CD4-positive, alpha-beta memory T cell (primary cell): Measurements from ENCODE around the gene MFSD11. TPM values are rescaled to one million over a fixed set of nuclear protein-coding genes. Genes with fewer than 3 reads are reported as not detected.
A peak's percentile ranks its signal among the peaks of the same experiment; 100 is the strongest.

Source experiments
- CTCF ChIA-PET: fragments of 350-600 bp; sonication (Branson Sonifier 250); formaldehyde crosslinking; loops from one replicate; lab custom pipeline; 2021; ENCODE audit warnings: inconsistent platforms; ENCODE audit not compliant: partially characterized antibody; lab: Charles Lee
- POLR2A ChIA-PET: fragments of 350-600 bp; sonication (Branson Sonifier 250); formaldehyde crosslinking; loops from one replicate; lab custom pipeline; 2021; ENCODE audit not compliant: partially characterized antibody; lab: Charles Lee
- DNase-seq, 5 donors: peaks; one replicate each; pipeline versions ENCODE4 v3.0.0 to v3.0.0-alpha.2; 2020 to 2022; ENCODE audit warnings: mixed read lengths in 1 of 5
- H3K27ac ChIP-seq: one replicate; pipeline ENCODE4 v1.7.0; 2013; ENCODE audit warnings: low read depth, low read length
- H3K27me3 ChIP-seq: 2 replicates; pipeline ENCODE4 v1.7.0; 2013; ENCODE audit warnings: mild to moderate bottlenecking, low read length, moderate library complexity; ENCODE audit not compliant: insufficient read depth
- H3K36me3 ChIP-seq: 2 replicates; pipeline ENCODE4 v1.7.0; 2013; ENCODE audit warnings: mild to moderate bottlenecking, low read length, moderate library complexity; ENCODE audit not compliant: insufficient read depth
- H3K4me1 ChIP-seq: 2 replicates; pipeline ENCODE4 v1.7.0; 2013; ENCODE audit warnings: mild to moderate bottlenecking, low read length, moderate library complexity; ENCODE audit not compliant: insufficient read depth
- H3K4me3 ChIP-seq, 2 donors: one replicate each; pipeline ENCODE4 v1.7.0; 2013; ENCODE audit warnings: low read length in 2 of 2, mild to moderate bottlenecking in 1 of 2
- H3K9me3 ChIP-seq, 2 donors: one replicate each; pipeline ENCODE4 v1.7.0; 2013; ENCODE audit warnings: low read length in 2 of 2, control low read depth in 1 of 2; ENCODE audit not compliant: control insufficient read depth in 1 of 2
- H3K27ac Mint-ChIP-seq, 7 donors: one replicate each; pipeline ENCODE4 v1.8.0; 2020 to 2021; ENCODE audit warnings: mixed read lengths in 7 of 7, mild to moderate bottlenecking in 6 of 7, inconsistent platforms in 3 of 7, moderate library complexity in 3 of 7
- H3K27me3 Mint-ChIP-seq, 2 donors: one replicate each; pipeline ENCODE4 v1.8.0; 2020 to 2021; ENCODE audit warnings: mixed read lengths in 2 of 2
- H3K36me3 Mint-ChIP-seq, 2 donors: one replicate each; pipeline ENCODE4 v1.8.0; 2020 to 2021; ENCODE audit warnings: mixed read lengths in 2 of 2, inconsistent platforms in 1 of 2, mild to moderate bottlenecking in 1 of 2
- H3K4me1 Mint-ChIP-seq, 4 donors: one replicate each; pipeline ENCODE4 v1.8.0; 2020 to 2021; ENCODE audit warnings: mixed read lengths in 4 of 4, mild to moderate bottlenecking in 1 of 4
- H3K4me3 Mint-ChIP-seq, 8 donors: one replicate each; pipeline ENCODE4 v1.8.0; 2020 to 2021; ENCODE audit warnings: mixed read lengths in 8 of 8, mild to moderate bottlenecking in 7 of 8, moderate library complexity in 6 of 8, inconsistent platforms in 3 of 8
- H3K9me3 Mint-ChIP-seq, 8 donors: one replicate each; pipeline ENCODE4 v1.8.0; 2020 to 2021; ENCODE audit warnings: mixed read lengths in 8 of 8, mild to moderate bottlenecking in 5 of 8, inconsistent platforms in 3 of 8, moderate library complexity in 1 of 8
- intact Hi-C: fragments of 100-400 bp; cut with micrococcal nuclease; formaldehyde crosslinking; loops from one replicate; pipeline ENCODE4 v1.15.1; 2023
- polyA plus RNA-seq, 2 donors: library from polyadenylated mRNA; unstranded; fragments of 300-500 nt; fragmentation: Illumina TruSeq; gene quantifications; one replicate each; pipeline ENCODE4 v1.2.3, GENCODE V29; 2021
- total RNA-seq, 2 experiments: library from RNA; stranded (reverse); gene quantifications; one replicate each; pipeline ENCODE4 v1.2.3, GENCODE V29; 2021

Gene MFSD11
- total and polyA plus RNA-seq, 4 experiments from 2014 or later, result 23.1 to 37.8 (median 33.7) TPM

DNA sequence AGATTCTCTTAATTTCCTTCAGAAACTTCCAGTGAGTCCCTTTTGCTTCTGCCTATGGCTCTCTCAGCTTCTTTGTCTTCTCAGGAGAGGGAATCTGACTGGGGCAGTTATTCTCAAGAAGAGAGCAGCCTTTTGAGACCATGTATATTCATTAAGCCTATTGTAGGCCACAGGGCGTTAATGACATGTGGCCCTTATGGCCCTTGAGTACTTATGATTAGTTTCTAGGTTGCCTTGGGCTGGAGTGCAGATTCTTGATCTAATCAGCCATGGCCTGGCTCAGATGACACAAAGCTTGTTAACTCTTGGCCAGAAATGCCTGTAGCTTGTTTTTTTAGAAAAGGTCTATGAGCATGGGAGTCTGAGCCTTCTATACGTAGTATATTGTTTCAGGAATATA is 17.4 kb downstream of the MFSD11 start:
- POLR2A ChIA-PET, result interaction anchor here (0.6 to 1.2 kb wide), 5 partner anchors 17 to 41 kb away, joined by 3 to 8 read pairs (median 3); partner anchors contain the start of genes MFSD11 and SRSF2
- Histone ChIP-seq H3K4me3 (no peak overlapping the region), H3K9me3 (no peaks in the 10 kb centered on the region), H3K27me3 (no peaks in the 10 kb centered on the region), H3K27ac (no peak overlapping the region), H3K4me1 (peaks cover 36% of the 10 kb centered on the region), H3K36me3 (peaks cover 7% of the 10 kb centered on the region)
- H3K4me1 Mint-ChIP-seq, result peaks cover 20 to 33% (median 26%) of the 10 kb centered on the region in 4 donors
- H3K27ac Mint-ChIP-seq, result peak overlapping the region in 4 of 7 donors; percentile 25 to 97 (median 44)
- CTCF ChIA-PET, result no interaction called here
- DNase-seq, result no peak
- intact Hi-C loops, result no loop called here
- H3K4me3 Mint-ChIP-seq, result no peak overlapping the region
- H3K27me3 Mint-ChIP-seq, result no peaks in the 10 kb centered on the region
- H3K36me3 Mint-ChIP-seq, result peaks cover 12 to 23% of the 10 kb centered on the region in 2 donors
- H3K9me3 Mint-ChIP-seq, result no peaks in the 10 kb centered on the region

- Mint-ChIP-seq H3K4me3 (no peak overlapping the region), H3K27ac (peak overlapping the region in 4 of 7 donors; percentile 54 to 92 (median 62)), H3K36me3 (peaks cover 12 to 23% of the 10 kb centered on the region in 2 donors), H3K27me3 (no peaks in the 10 kb centered on the region), H3K9me3 (no peaks in the 10 kb centered on the region), H3K4me1 (peaks cover 17 to 25% (median 20%) of the 10 kb centered on the region in 4 donors)
- H3K27ac ChIP-seq, result no peak overlapping the region
- H3K4me3 ChIP-seq, result no peak overlapping the region
- ChIA-PET POLR2A (interaction anchor here (0.9 to 1.2 kb wide), 2 partner anchors 20 to 22 kb away, joined by 3 to 7 read pairs; partner anchors contain the start of genes MFSD11 and SRSF2), CTCF (interaction anchor here (0.7 to 1.5 kb wide), 2 partner anchors 13 to 30 kb away, joined by 3 read pairs; no protein-coding TSS in a partner anchor)
- intact Hi-C loops, result no loop called here
- H3K9me3 ChIP-seq, result no peaks in the 10 kb centered on the region
- no peak for DNase-seq
- peaks cover 7% of the 10 kb centered on the region for H3K36me3 ChIP-seq
- H3K4me1 ChIP-seq, result peaks cover 24% of the 10 kb centered on the region
- no peaks in the 10 kb centered on the region for H3K27me3 ChIP-seq
Observed at GRCh38 chr17:76757256-76757655, 19.3 kb downstream of the MFSD11 start.

- CTCF ChIA-PET, result no interaction called here
- Mint-ChIP-seq H3K4me1 (peaks cover 6 to 12% (median 8%) of the 10 kb centered on the region in 4 donors), H3K4me3 (no peak overlapping the region), H3K36me3 (peaks cover 12 to 15% of the 10 kb centered on the region in 2 donors), H3K9me3 (no peaks in the 10 kb centered on the region), H3K27me3 (no peaks in the 10 kb centered on the region), H3K27ac (no peak overlapping the region)
- Histone ChIP-seq H3K4me1 (peaks cover 14% of the 10 kb centered on the region), H3K4me3 (no peak overlapping the region), H3K9me3 (no peaks in the 10 kb centered on the region), H3K27ac (no peak overlapping the region), H3K27me3 (no peaks in the 10 kb centered on the region), H3K36me3 (peaks cover 7% of the 10 kb centered on the region)
- POLR2A ChIA-PET, result interaction anchor here (1.2 to 1.4 kb wide), 2 partner anchors 21 to 31 kb away, joined by 3 to 5 read pairs; partner anchors contain the start of genes MFSD11 and SRSF2
- intact Hi-C loops, result no loop called here
- DNase-seq, result no peak
Observed at GRCh38 chr17:76758570-76758969, 20.7 kb downstream of the MFSD11 start.

- POLR2A ChIA-PET, result interaction anchor here (0.7 to 6.4 kb wide), 12 partner anchors 8 to 1185 kb away, joined by 3 to 93 read pairs (median 4); partner anchors contain the start of genes JMJD6, METTL23, MFSD11 and SRSF2
- no peaks in the 10 kb centered on the region for H3K27me3 Mint-ChIP-seq
- peak; percentile 70 to 90 (median 73) for DNase-seq
- Histone ChIP-seq H3K4me1 (peaks cover 16% of the 10 kb centered on the region), H3K27me3 (no peaks in the 10 kb centered on the region), H3K27ac (peak overlapping the region; percentile 78), H3K36me3 (peaks cover 17% of the 10 kb centered on the region), H3K9me3 (no peaks in the 10 kb centered on the region), H3K4me3 (peak overlapping the region; percentile 25 to 31)
- H3K4me1 Mint-ChIP-seq, result peaks cover 19 to 27% (median 24%) of the 10 kb centered on the region in 4 donors
- CTCF ChIA-PET, result interaction anchor here (0.8 to 1.7 kb wide), 6 partner anchors 20 to 250 kb away, joined by 3 to 5 read pairs (median 4); partner anchors contain the start of genes JMJD6 and METTL23
- intact Hi-C loops, result loop anchor here (1.0 kb wide), 3 partner anchors 20 to 47 kb away; partner anchors contain the start of genes JMJD6, METTL23 and SRSF2
- peaks cover 0 to 2% (median 0%) of the 10 kb centered on the region in 8 donors for H3K9me3 Mint-ChIP-seq
- peak overlapping the region; percentile 82 to 92 (median 85) for H3K4me3 Mint-ChIP-seq
- peak overlapping the region; percentile 96 to 99 (median 98) for H3K27ac Mint-ChIP-seq
- H3K36me3 Mint-ChIP-seq, result peaks cover 44 to 47% of the 10 kb centered on the region in 2 donors
Observed at GRCh38 chr17:76772842-76773525, 35.1 kb downstream of the MFSD11 start.

- Histone ChIP-seq H3K36me3 (peaks cover 25% of the 10 kb centered on the region), H3K27me3 (no peaks in the 10 kb centered on the region), H3K9me3 (no peaks in the 10 kb centered on the region), H3K27ac (no peak overlapping the region), H3K4me1 (peaks cover 16% of the 10 kb centered on the region), H3K4me3 (no peak overlapping the region)
- Mint-ChIP-seq H3K27me3 (no peaks in the 10 kb centered on the region), H3K9me3 (peaks cover 0 to 2% (median 0%) of the 10 kb centered on the region in 8 donors), H3K36me3 (peaks cover 45% of the 10 kb centered on the region in 2 donors), H3K27ac (peak overlapping the region in 4 of 7 donors; percentile 64 to 94 (median 74)), H3K4me3 (peak overlapping the region in 1 of 8 donors; percentile 35), H3K4me1 (peaks cover 19 to 27% (median 24%) of the 10 kb centered on the region in 4 donors)
- POLR2A ChIA-PET, result interaction anchor here (6.4 kb wide), 1 partner anchor 40 kb away, joined by 93 read pairs; the partner anchor contains the start of genes MFSD11 and SRSF2
- intact Hi-C loops, result no loop called here
- no peak for DNase-seq
- CTCF ChIA-PET, result interaction anchor here (0.6 to 0.9 kb wide), 2 partner anchors 43 to 1417 kb away, joined by 3 read pairs; no protein-coding TSS in a partner anchor
Observed at GRCh38 chr17:76775021-76775600, 37.2 kb downstream of the MFSD11 start.

GRCh38 chr17:76781056-76781982 is 43.4 kb downstream of the MFSD11 start:
- Histone ChIP-seq H3K9me3 (no peaks in the 10 kb centered on the region), H3K27ac (no peak overlapping the region), H3K36me3 (peaks cover 14% of the 10 kb centered on the region), H3K4me1 (peaks cover under 1% of the 10 kb centered on the region), H3K4me3 (no peak overlapping the region), H3K27me3 (no peaks in the 10 kb centered on the region)
- intact Hi-C loops, result no loop called here
- Mint-ChIP-seq H3K9me3 (no peaks in the 10 kb centered on the region), H3K36me3 (peaks cover 24 to 32% of the 10 kb centered on the region in 2 donors), H3K4me3 (no peak overlapping the region), H3K27ac (peak overlapping the region in 2 of 7 donors; percentile 17 to 66), H3K4me1 (peaks cover 0 to 4% (median under 1%) of the 10 kb centered on the region in 4 donors), H3K27me3 (no peaks in the 10 kb centered on the region)
- ChIA-PET CTCF (interaction anchor here (0.8 kb wide), 1 partner anchor 67 kb away, joined by 3 read pairs; no protein-coding TSS in a partner anchor), POLR2A (interaction anchor here (0.9 to 1.5 kb wide), 2 partner anchors 9 to 54 kb away, joined by 3 to 5 read pairs; partner anchors contain the start of gene METTL23)
- peak in 1 of 5 donors; percentile 8 for DNase-seq
